WTC11 (cell line): Measurements from ENCODE around the gene PNMA1.

Experiments used
- CTCF ChIP-seq: fragments of 200-600 bp; IDR thresholded peaks from 2 replicates; pipeline ENCODE4 v1.8.0; 2022; ENCODE audit warnings: antibody characterized with exemption
- FOXP1 ChIP-seq: sonication (generic); formaldehyde crosslinking; IDR thresholded peaks from 2 replicates; pipeline ENCODE4 v1.8.0; 2022; ENCODE audit warnings: missing genetic modification reagents, mild to moderate bottlenecking, moderate library complexity, borderline replicate concordance
- NFYB ChIP-seq: sonication (generic); formaldehyde crosslinking; conservative IDR thresholded peaks from 2 replicates; pipeline ENCODE4 v1.8.0; 2022; ENCODE audit warnings: low read depth, missing genetic modification reagents
- USF2 ChIP-seq: sonication (generic); formaldehyde crosslinking; IDR thresholded peaks from 2 replicates; pipeline ENCODE4 v1.8.1; 2023; ENCODE audit warnings: mild to moderate bottlenecking, missing genetic modification reagents, moderate library complexity
- TF ChIP-seq, protein P1 (sequence below): sonication (generic); formaldehyde crosslinking; IDR thresholded peaks from 2 replicates; pipeline ENCODE4 v1.8.0; 2022; ENCODE audit warnings: mild to moderate bottlenecking, missing genetic modification reagents
- TF ChIP-seq, protein P2 (sequence below): sonication (generic); formaldehyde crosslinking; conservative IDR thresholded peaks from 2 replicates; pipeline ENCODE4 v1.8.1; 2022; ENCODE audit warnings: mild to moderate bottlenecking, missing genetic modification reagents

GRCh38 chr14:73715707-73716106, 1.5 kb upstream of the PNMA1 start:
- TF ChIP-seq, protein P1, sequence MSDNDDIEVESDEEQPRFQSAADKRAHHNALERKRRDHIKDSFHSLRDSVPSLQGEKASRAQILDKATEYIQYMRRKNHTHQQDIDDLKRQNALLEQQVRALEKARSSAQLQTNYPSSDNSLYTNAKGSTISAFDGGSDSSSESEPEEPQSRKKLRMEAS (CRISPR knock-in tag): no peak
- TF ChIP-seq CTCF (no peak), USF2 (no peak), NFYB (no peak), FOXP1 (CRISPR knock-in tag) (no peak)
- TF ChIP-seq, protein P2, sequence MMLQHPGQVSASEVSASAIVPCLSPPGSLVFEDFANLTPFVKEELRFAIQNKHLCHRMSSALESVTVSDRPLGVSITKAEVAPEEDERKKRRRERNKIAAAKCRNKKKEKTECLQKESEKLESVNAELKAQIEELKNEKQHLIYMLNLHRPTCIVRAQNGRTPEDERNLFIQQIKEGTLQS (CRISPR knock-in tag): no peak
